Measurements from ENCODE around the gene LEPR.

- TF ChIP-seq POLR2AphosphoS5 (IDR thresholded peaks at IDR 0.05; ENCODE audit: borderline replicate concordance, low read depth, low read length) = no peak
- no peak for TF ChIP-seq EZH2 (IDR thresholded peaks at IDR 0.05)
These were observed 22.4 kb upstream of the LEPR start for GRCh38 chr1:65398083-65398482.

Data from SK-N-MC (cell line).